Measurements from ENCODE around the gene ACOXL.
"Not testable (repeated sequence)": the region's sequence is repeated elsewhere in the genome, so short reads cannot be mapped to it uniquely, and the experiment has no call there.

ACOXL gene

DNA sequence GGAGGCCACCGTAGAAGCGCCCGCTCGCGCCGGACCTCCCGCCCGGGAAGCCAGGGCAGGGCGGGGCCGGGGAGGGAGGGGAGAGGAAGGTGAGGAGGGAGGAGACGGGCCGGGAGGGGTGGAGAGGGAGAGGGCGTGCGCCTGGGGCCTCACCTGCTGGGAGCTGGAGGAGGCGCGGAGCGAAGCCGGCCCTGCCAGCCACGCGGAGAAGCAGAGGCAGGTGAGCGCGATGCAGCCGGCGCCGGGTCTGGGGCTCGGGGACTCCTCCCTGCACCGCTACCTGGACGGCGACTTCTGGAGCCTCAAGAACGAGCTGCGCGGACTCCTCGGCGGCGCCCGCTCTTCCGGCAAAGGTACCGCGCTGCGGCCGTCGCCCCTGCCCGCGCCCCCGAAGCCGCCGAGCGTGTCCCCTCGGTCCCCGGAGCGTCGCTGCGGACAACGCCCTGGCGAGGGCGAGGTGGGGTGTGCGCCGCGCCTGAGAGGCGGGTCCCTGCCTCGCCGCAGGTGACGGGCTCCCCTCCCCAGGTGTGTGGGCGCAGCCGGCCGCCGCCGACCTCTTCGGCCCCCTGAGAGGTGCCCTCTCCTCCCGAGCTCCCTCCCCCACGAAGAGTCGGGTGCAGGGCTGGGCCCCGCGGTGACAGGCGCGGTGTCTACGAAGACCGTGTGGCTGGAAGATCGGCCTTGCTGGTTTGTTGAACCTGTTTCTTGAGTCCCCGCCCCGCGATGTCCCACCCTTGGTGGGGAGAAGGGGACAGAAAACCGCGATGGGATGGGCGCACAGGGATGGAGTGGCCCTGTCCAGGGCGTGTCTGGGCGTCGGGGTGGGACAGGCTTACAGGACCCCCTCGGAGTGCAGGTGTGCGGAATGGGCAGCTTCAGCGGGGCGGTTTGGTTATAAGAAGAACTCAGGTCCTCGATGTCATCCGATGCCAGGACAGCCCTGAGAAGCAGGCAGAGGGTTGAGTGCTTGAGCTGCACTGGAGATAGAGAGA is at the start of gene ACOXL:
ACOXL (plus strand) TSS at position 152 of the 992 bp plus-strand sequence. CDS start 35,817 bp downstream, outside the sequence.
- no peak for DNase-seq

GRCh38 chr2:110682872-110683271 is 49.5 kb upstream of the ACOXL start:
- DNase-seq, result no peak

GRCh38 chr2:110687775-110688484 is 44.4 kb upstream of the ACOXL start:
- DNase-seq, result not testable (repeated sequence)

DNA sequence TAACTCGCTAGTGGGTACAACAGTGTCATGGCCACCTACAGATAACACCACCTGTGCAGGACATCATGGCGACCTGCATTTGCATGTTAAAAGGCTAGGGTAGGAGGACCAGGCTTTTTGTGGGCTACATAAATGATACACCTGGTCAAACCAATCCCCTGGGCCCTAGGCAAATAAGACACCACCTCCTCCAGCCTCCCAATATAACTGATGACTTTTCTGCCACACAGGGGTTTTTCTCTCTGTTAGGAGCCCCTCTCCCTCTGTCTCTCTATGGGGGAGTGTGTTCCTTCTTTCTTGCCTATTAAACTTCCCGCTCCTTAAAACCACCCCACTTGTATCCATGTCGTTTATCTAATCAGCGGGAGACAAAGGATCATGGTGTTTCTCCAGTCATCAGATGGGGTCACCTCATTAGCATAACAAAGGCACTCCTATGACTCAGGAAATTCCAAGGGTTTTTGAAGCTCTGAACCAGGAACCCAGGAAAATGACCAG is 43.7 kb upstream of the ACOXL start:
- no peak for DNase-seq

DNA sequence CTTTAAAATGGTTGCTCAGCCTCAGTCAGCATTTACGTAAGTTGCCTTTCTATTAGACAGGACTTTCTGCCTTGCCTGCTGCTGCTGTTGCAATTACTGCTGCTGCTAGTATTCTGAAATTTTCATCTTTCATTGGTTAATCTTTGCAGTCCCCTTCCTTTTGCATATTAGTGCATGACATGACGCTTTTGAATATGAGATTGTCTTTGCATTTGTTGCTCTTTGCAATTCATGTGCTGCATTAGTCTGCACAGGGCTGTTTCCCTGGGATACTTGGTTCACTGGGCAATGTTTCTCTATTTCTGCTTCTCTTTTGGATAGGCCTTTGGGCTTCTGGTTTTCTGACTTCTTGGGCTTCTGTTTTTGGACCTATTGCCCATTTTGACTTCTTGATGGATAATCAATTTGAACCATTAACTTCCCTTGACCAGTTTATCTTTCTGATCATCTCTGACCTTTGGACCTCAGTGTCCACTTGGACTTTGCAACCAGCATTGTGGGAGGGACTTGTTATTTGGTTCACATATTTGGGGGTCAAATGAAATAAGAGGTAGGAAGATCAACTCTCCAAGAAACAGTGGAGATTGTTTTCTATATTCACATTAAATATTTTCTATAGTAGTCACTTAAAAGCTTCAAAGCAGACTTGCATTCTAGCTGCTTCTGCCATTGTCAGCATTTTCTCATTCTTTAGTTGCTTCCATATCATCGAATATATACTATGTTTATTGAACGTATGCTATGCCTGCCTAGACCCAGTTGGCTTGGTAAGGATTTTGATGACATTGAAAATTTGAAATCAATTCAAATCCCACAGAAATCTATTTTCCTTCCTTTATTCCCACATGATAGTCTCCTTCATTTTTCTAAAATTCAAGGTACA is 42.0 kb upstream of the ACOXL start:
- no peak for DNase-seq

- no peak for DNase-seq
Measured at GRCh38 chr2:110691612-110692258, 40.6 kb upstream of the ACOXL start.

DNA sequence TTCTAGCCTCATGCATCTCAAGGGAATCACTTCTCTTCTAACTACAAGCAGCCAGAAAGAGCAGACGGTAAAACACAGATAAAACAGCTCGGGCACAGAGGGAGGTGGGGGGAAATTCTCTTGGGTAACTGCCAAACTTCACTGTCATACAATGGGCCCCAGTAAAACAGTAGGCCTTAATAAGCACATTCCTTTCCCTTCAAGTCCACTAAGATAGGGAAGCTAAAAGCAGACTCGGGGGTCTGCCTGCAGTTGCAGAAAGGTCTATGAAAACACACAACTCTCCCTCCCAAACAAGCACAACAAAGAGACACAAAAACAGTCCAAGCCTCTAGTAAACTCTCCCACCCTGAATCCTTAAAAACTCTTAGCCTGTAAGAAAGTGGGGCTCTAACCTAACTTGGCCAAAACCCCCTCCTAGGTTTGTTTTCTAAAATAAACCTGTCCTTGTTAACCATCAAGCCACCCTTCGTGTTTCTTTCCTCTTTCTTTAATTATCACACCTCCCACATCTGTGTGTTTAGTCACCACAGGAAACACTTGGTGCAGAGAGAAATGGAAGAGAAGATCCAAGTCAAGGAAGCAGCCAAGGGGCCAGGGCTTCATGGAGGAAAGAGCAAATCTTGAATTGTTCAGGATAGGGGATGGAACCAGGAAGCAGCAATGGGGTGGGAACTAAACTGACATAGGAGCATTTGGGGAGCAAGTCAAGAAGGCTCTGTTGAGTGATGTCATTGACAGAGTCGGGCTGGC is 37.1 kb upstream of the ACOXL start:
- DNase-seq, result not testable (repeated sequence)

DNA sequence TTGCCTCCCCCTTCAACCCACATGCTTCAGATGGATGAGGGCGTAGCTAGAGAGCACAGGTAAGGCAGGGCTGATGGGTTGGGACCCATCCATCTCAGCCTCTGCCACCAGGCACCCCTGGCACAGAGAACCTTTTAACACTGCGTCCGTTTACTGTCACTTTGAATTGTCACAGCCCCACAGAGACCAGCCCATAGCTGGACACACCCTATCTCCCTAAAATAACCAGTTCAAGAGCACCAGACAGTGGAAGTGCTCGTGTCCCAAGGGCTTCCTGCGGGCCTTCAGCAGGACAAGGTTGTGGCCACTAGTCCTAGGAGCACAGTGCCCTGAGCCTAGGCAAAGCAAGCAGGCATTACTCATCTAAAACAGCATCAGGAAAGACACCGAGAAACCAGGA is 34.1 kb upstream of the ACOXL start:
- DNase-seq, result not testable (repeated sequence)

DNA sequence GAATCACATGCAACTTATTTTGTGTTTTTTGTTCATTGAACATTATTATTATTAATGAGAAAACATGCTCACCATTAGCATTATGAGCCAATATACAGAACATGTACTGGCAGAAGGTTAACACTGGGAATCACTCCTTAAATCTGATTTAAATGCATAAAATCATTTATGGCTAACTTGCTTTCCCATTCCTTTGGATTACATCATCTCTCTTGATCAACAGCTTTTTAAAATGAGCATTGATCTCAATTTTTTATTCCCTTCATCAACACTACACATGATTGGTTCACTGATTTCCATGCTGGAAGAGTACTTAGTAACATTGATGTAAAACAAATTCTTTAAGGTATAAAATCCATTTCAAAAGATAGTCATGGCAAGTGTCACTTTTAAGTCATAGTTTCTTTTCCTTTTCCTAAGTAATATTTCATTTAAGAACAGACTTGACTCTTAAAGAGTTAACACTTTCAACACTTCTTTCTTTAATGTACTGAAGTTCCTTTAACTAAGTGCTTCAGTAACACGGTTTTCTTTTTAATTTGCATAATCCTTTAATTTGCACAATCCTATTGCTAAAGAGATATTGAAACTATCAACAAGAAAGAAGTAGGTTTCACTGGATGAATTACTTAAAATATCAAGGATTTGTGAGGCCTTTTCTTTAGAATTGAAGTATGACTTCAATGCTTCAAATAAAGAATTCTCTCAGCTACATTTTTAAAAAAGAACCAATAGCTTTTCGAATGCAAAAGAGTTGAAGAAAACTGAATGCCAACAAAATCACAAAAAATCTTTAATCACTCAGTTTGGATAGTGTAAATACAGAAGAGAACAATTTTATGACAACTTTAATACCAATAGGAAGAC is 29.6 kb upstream of the ACOXL start:
- DNase-seq, result no peak

- no peak for DNase-seq
Measured at GRCh38 chr2:110707386-110707965, 24.9 kb upstream of the ACOXL start.

GRCh38 chr2:110708455-110708854 is 23.9 kb upstream of the ACOXL start:
- DNase-seq, result no peak

GRCh38 chr2:110712737-110713136 is 19.6 kb upstream of the ACOXL start:
- DNase-seq, result no peak

DNA sequence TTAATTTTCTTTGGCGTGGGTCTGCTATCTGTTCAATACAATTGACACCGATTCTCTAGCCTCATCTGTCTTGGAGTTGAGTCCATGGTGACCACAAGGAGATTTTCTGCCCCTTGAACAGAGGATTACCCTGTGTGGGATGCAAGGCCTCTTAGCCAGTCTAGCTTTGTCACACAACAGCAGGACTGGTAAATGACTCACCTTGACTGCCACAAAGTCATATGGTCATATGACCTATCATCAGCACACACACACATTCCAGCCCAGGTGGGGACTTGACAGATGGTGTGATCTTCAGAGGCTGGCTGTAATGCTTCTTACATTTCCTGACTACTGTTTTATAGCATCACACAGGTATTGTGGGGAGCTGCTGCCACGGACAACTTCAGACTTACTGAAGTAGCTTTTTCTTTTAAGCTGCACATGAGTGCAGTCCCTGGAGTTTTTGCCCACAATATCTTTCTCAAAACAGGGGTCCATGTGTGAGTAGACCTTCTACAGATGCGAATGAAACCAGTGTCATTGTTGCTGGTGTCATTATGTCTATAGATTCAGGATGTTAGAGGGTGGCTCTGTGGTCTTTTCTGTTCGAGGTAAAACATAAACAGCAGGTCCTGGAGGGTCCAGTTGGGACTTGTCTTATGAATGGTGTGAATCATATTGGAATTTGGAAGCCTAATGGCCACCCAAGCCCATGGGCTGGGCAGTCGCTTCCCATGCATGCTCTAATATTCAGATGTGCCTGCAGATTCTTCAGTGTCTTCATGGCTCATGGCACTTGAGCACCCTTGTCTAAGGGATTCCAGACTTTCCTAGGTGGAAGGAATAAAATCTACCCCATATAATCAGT is 18.6 kb upstream of the ACOXL start:
- DNase-seq, result no peak

GRCh38 chr2:110714452-110715224 is 17.7 kb upstream of the ACOXL start:
- DNase-seq, result no peak

DNA sequence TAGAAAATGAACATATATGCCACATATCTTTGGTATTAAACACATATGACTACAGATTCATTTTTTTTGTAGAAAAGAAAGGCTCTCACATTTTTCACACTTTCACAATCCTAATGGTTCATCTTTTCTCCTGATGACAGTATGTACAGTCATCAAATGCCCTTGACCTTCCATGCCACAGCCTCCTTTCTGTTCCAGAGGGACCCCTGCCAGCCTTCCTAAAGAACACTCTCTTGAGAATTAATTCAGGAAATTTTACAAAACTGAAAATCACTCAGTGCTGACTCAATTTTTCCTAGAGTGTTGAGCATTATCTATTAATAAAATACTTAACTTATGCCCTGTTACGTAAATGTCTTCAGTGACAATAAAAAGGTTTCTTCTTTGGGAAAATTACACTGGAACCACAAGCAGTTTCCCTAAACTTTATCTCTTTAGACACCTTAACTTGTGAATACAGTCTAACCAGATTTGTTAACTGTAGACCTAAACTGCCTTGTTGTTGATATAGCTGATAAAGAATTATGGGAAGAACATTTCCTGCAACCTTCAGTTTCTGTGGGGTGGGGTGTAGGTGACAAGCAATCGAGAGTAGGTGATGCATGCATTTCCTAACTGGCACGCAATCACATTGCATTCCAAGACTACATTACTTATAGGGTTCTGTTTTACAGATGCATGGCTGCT is 15.3 kb upstream of the ACOXL start:
- no peak for DNase-seq

GRCh38 chr2:110717734-110718133 is 14.6 kb upstream of the ACOXL start:
- DNase-seq, result no peak

DNA sequence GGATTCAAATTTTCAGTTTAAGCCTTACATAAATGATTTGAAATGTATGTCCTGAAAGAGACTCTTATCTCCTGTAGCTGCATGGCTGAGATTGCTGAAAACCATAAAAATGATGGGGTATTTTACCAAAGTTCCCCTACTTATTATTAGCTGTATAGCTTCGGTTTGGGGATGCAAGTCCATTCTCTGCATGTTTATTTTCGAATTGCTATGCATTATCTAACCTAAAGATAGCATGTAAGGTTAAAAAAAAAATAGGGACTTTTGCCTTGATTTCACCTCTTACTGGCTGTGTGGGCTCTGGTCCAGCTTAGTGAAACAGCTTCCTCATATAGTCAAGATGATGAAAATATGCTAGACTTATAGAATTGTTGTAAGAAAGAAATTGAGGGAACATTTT is 14.0 kb upstream of the ACOXL start:
- no peak for DNase-seq

- no peak for DNase-seq
Measured at GRCh38 chr2:110718990-110719389, 13.4 kb upstream of the ACOXL start.
